Astrocyte of the spinal cord (primary cell): ENCODE measurements around the gene CLTA.

Source experiments
- DNase-seq: peaks from one replicate; pipeline ENCODE4 v3.0.0; 2011; ENCODE audit warnings: low read depth, low spot score
- H3K4me3 ChIP-seq: 2 replicates; pipeline ENCODE4 v1.5.1; 2011; ENCODE audit warnings: low read depth, mild to moderate bottlenecking, low read length, moderate library complexity
- in situ Hi-C: cut with HindIII; loops from 2 replicates; pipeline ENCODE4 v1.10.0; 2017; ENCODE audit warnings: low sequenced_read_pairs
- TF ChIP-seq, protein P1 (sequence below): IDR thresholded peaks from 2 replicates; pipeline ENCODE4 v1.5.1; 2012; ENCODE audit warnings: low read depth, mild to moderate bottlenecking, low read length, inconsistent platforms

Gene CLTA

DNA sequence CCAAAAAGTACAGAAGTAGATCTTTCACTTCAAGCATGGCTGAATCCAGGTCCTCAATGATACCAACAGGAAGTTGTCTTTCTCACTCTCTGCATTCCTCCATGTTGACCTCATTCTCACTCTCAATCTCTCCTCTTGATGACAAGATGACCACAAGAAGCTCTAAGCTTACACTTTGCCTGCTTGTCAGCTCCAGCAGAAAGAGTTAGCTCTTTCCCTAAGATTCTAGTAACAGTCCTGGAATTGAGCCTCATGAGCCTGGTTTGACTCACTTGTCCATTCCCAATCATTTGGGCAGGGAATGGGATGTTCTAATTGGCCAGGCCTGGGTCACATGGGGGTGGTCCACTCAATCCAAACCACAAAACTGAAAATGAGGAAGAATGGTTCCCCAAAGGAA lies 3.3 kb upstream of the CLTA start:
- in situ Hi-C loops: no loop called here
- TF ChIP-seq, protein P1, sequence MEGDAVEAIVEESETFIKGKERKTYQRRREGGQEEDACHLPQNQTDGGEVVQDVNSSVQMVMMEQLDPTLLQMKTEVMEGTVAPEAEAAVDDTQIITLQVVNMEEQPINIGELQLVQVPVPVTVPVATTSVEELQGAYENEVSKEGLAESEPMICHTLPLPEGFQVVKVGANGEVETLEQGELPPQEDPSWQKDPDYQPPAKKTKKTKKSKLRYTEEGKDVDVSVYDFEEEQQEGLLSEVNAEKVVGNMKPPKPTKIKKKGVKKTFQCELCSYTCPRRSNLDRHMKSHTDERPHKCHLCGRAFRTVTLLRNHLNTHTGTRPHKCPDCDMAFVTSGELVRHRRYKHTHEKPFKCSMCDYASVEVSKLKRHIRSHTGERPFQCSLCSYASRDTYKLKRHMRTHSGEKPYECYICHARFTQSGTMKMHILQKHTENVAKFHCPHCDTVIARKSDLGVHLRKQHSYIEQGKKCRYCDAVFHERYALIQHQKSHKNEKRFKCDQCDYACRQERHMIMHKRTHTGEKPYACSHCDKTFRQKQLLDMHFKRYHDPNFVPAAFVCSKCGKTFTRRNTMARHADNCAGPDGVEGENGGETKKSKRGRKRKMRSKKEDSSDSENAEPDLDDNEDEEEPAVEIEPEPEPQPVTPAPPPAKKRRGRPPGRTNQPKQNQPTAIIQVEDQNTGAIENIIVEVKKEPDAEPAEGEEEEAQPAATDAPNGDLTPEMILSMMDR: no peak
- no peak overlapping the region for H3K4me3 ChIP-seq
- peak; percentile 53 for DNase-seq

DNA sequence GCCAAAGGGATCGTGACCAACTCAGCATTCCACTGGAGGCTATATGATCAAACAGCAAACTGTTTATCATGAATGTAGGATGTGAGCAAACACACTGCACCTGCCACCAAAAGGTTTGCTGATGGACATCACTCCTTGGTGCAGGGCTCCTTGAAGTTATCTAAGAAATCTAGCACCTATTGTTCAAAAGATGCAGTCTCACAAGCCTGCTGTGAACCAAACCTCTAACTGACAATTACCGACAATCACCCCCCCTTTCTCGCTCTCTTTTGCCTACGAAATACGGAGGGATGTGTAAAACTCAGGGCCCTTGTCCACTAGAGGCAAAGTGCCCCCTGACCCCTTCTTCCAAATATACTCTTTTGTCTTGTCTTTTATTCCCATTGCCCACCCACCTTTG lies 2.5 kb upstream of the CLTA start:
- no peak for DNase-seq
- no peak overlapping the region for H3K4me3 ChIP-seq
- in situ Hi-C loops: no loop called here
- TF ChIP-seq, protein P1: no peak

DNA sequence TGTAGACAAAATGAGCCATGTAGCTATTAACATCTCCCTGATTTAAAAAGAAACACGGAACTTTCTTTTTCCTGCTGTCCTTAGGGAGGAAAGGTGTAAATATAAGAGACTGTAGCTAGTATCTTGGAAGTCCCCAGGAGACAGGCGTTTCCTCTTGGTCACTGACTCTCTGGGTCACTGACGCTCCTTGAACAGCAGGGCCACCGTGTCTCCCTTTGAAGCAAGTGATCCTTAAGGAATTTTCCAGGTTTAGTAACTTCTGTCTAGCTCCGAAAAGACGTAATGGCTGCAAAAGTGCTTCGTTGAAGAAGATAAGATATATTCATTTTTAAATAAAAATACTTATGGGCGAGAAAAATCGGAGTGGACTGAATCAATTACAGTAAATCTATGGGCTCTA lies 745 bp upstream of the CLTA start:
- TF ChIP-seq, protein P1: no peak
- no peak for DNase-seq
- H3K4me3 ChIP-seq: peak overlapping the region; percentile 64
- in situ Hi-C loops: no loop called here

DNA sequence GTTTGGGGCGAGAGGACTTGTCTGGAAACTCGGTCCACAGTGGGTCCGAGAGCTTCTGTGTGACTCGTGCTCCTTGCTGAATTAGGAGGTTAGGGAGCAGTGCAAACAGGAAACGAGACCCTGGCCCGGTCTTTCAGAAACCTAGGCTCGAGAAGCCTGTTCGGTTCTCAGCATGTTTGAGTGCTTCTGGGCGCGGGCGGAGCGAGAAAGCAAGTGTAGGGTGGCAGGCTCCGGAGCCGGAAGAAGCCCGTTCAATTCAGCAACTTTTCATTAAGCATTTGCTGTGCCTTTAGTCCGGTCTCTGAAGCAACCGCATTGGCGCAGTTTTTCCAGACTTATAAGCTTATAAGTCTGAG lies 547 bp downstream of the CLTA start:
- in situ Hi-C loops: no loop called here
- no peak for DNase-seq
- TF ChIP-seq, protein P1: no peak
- H3K4me3 ChIP-seq: peak overlapping the region; percentile 64

DNA sequence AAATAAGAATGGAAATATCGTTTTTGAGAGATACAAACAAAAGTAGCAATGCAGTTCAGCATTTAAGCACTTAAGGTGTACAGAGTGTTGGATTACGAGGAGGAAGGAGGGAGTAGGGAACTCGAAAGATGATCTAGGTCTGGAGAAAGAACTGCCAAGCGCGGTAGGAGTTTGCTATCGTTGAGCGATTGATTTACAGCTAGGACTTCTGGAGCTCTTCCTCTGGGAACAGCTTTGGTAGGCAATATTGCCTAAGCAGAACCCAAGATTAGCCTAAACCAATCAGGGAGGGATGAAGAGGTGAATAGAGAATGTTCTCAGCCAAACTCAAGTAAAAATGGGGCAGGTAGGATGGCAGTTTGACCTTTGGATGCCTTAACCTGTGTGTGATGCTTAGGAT lies 965 bp downstream of the CLTA start:
- TF ChIP-seq, protein P1: no peak
- DNase-seq: no peak
- in situ Hi-C loops: no loop called here
- peak overlapping the region; percentile 64 for H3K4me3 ChIP-seq

DNA sequence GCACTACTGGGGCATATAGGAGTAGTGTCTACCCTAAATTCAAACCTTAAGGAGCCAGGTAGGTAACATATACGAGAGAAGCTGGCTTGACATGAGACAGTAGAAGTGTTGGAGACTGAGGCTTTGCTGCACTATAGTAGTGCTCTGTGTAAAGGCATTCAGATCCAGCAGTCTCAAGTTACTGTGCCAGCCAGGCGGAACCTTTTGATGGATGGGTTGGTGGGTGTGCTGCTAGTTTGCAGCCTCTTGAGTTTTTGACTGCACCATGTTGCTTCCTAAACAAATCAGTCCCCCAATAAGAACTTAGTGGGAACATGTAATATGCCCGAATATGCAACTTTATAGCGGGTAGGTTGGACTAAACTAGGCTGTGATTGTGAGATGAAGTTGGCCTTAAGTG lies 1.5 kb downstream of the CLTA start:
- H3K4me3 ChIP-seq: peak overlapping the region; percentile 64
- in situ Hi-C loops: no loop called here
- TF ChIP-seq, protein P1: no peak
- DNase-seq: no peak

DNA sequence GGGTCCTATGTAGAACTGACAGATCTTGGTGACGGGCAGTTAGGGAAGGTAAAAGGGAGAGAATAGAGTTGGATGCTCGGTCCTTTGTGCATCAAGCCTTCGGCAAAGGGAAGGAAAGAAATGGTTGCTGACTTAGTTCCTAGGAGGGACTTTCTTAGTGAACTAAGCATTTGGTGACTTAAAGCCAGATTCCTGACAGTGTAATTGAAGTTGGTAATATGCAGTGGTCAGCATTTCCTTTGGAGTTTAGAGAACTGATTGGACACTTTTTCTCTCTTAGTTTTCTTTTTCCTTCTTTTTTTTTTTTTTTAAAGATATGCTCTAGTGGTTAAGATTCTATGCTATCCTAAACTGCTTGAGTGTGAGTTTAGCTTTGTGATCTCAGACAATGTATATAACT lies 2.3 kb downstream of the CLTA start:
- DNase-seq: no peak
- in situ Hi-C loops: no loop called here
- TF ChIP-seq, protein P1: no peak
- H3K4me3 ChIP-seq: peak overlapping the region; percentile 64
